Natural killer cell treated with Interleukin-12 subunit alpha and Interleukin-12 subunit beta and Interleukin-15 and Interleukin-18, amount 100 ng/mL, for 72 hours (primary cell): ENCODE results near the gene BARHL2. TPM values are rescaled to one million over a fixed set of nuclear protein-coding genes. Genes with fewer than 3 reads are reported as not detected.

Experiments
- ATAC-seq, 2 donors: fragments of 150-1000 bp; cut with Tn5 transposase in 1 of 2; sonication (Bioruptor Pico), chemical (Tn5 transposase) in 1 of 2; 2 replicates each; pipeline ENCODE4 v1.10.0; 2021
- DNase-seq: peaks from one replicate; pipeline ENCODE4 v3.0.0; 2022; ENCODE audit warnings: low spot score
- H3K27ac Mint-ChIP-seq, 2 donors: 1 replicate in 1 of 2; 2 replicates in 1 of 2; pipeline ENCODE4 v1.8.0; 2022; ENCODE audit warnings: mixed read lengths in 2 of 2, mild to moderate bottlenecking in 1 of 2, moderate library complexity in 1 of 2
- H3K27me3 Mint-ChIP-seq, 2 donors: 1 replicate in 1 of 2; 2 replicates in 1 of 2; pipeline ENCODE4 v1.8.0; 2022; ENCODE audit warnings: mixed read lengths in 2 of 2
- H3K36me3 Mint-ChIP-seq: one replicate; pipeline ENCODE4 v1.8.0; 2022; ENCODE audit warnings: mixed read lengths
- H3K4me1 Mint-ChIP-seq, 2 donors: 1 replicate in 1 of 2; 2 replicates in 1 of 2; pipeline ENCODE4 v1.8.0; 2022; ENCODE audit warnings: low read depth in 2 of 2, mixed read lengths in 2 of 2, mild to moderate bottlenecking in 1 of 2
- H3K4me3 Mint-ChIP-seq: one replicate; pipeline ENCODE4 v1.8.0; 2022; ENCODE audit warnings: mixed read lengths
- H3K9me3 Mint-ChIP-seq: 2 replicates; pipeline ENCODE4 v1.8.0; 2022; ENCODE audit warnings: mixed read lengths
- total RNA-seq, 2 donors: library from RNA; stranded (reverse); gene quantifications; one replicate each; pipeline ENCODE4 v1.2.3, GENCODE V29; 2022

Gene BARHL2
- total RNA-seq, 2 donors from 2014 or later = not detected

DNA sequence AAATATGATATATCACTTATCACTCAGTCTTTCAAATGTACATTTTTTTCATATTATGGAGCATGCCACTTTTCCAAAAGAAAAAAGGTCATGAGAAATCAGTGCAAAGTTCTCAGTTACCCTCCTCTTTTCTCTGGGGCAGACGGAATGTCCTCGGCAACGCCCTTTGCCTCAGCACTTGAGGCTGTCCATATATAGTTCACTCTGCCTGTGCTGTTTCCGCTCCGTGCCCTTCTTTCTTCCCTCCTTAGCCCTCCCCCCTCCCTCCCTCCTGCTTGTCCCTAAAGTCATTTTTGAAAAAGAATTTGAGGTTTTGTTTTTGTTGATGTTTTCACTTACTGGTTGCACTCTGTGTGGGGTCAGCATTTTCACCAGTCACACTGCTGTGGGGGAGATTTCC lies 5.4 kb downstream of the BARHL2 start:
- no peak for ATAC-seq
- Mint-ChIP-seq H3K9me3 (no peaks in the 10 kb centered on the region), H3K27ac (no peak overlapping the region), H3K4me1 (peaks cover 0 to 5% of the 10 kb centered on the region in 2 donors), H3K4me3 (no peak overlapping the region), H3K36me3 (no peaks in the 10 kb centered on the region), H3K27me3 (peaks cover 56 to 80% of the 10 kb centered on the region in 2 donors)
- no peak for DNase-seq

DNA sequence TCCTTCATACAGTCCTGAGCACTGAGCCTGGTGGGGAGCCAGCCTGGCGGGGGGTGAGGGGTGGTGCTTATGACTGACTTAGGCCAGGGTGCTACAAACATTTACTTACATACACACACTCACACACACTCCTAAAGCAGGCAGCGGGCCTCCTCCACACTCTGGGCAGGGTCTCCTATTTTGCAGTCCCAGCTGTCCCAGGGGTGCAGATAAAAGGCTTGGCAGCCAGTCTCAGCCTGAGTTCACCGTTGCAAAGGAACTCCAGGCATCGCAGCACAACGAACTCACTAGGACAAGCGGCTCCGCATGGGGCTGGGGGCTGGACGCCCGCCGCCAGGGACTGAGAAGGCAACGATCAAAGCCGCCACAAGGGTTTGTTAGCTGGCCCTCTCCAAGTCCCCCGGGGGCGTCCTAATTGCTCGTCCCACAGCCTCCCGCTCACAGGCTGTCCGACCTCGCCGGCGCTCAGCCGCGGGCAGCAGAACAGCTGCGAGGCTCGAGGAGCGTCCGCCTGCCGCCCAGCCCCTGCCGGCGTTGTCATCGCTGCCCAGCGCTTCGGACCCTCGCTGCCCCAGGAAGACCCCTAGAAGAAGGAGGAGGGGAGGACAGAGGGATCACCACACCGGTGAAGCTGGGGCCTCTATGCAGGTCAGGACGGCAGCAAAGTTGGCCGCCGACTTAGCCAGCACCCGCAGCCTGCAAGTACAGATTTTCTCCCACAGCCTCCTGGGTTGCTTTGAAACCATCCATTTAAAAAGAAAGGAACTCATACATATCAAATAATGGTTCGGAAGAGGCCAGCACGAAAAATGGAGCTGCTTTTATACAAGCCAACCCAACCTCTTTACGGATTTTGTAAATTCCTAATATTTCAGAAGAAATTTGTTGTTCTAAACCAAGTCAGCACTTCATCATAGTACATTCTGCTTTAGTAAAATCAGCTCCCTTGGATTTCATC lies 6.2 kb downstream of the BARHL2 start:
- peaks cover 3% of the 10 kb centered on the region for H3K36me3 Mint-ChIP-seq

DNA sequence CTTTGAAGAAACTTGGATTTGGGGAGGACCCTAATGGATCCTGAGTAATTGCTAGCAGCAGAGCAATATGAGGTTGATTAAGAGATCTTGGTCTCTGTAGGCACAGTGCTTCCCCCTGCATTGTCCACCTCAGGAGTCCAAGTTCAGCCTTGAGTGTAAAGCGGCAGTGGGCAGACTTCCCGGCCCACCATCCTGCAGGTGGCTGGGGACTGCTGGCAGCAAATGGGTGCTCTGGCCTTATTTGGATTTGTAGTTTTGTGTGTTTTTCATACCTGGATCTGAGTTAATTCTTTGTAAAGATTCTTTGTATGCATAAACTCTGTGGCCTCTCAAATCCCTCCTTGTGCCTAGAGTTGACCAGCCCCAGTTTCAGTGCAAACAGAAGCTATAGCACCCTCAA lies 7.6 kb downstream of the BARHL2 start:
- peaks cover 57 to 78% of the 10 kb centered on the region in 2 donors for H3K27me3 Mint-ChIP-seq
- no peak for ATAC-seq
- no peak overlapping the region for H3K27ac Mint-ChIP-seq
- no peak for DNase-seq
- peaks cover 3 to 4% of the 10 kb centered on the region in 2 donors for H3K4me1 Mint-ChIP-seq
- no peak overlapping the region for H3K4me3 Mint-ChIP-seq
- peaks cover 4% of the 10 kb centered on the region for H3K36me3 Mint-ChIP-seq
- H3K9me3 Mint-ChIP-seq = no peaks in the 10 kb centered on the region

More for the DNA sequence above, 6.2 kb downstream of the BARHL2 start:
- peaks cover 4 to 5% of the 10 kb centered on the region in 2 donors for H3K4me1 Mint-ChIP-seq
- no peak overlapping the region for H3K27ac Mint-ChIP-seq
- peaks cover 54 to 78% of the 10 kb centered on the region in 2 donors for H3K27me3 Mint-ChIP-seq
- no peak for ATAC-seq
- H3K4me3 Mint-ChIP-seq = no peak overlapping the region
- no peak for DNase-seq
- no peaks in the 10 kb centered on the region for H3K9me3 Mint-ChIP-seq

DNA sequence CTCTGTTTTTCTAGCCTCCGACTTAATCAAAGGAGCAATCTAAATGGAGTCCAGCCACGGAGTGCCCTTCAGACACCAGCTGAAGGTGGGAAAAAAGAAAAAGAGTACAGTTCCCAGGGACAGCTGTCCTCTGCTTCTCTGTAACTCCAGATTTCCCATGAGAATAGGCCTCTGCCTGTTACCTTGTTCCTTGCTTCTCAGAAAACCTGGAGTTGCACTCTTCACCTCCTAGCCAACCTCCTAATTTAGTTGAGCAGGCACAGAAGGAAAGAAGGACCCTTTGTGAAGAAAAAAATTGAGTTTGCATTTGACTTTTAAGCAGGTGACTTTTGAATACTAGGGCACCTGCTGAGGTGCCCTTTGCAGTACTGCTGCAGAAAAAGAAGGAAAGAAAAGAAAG lies 8.3 kb downstream of the BARHL2 start:
- Mint-ChIP-seq H3K4me1 (peaks cover 3 to 4% of the 10 kb centered on the region in 2 donors), H3K36me3 (peaks cover 4% of the 10 kb centered on the region), H3K4me3 (no peak overlapping the region), H3K9me3 (no peaks in the 10 kb centered on the region), H3K27ac (no peak overlapping the region), H3K27me3 (peaks cover 50 to 80% of the 10 kb centered on the region in 2 donors)
- no peak for DNase-seq
- ATAC-seq = no peak

DNA sequence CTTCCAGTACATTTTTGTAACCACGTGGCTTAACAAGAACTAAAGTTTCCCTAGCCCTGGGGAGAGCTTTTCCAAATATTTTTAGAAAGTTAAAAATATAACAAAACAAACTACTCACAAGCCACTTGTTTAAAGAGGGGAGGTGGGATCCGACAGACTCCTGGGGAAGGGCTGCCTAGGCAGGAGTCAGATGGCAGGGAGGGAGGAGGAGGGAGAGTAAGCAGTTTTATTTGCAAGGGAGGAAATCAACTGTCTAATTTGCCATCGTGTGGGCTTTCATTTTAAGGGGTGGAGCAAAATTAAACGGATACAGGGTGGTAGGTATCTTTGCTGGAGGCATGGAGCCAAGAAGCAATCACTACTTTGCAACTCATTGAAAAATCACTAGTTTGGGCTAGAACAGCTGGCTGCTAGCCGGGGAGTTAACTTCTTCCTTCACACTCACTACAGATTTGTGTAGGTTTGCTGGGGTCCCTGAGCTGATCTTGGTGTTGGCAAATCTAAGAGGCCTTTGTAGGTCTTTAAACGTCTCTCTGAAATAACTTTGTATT lies 8.8 kb downstream of the BARHL2 start:
- ATAC-seq (no peak), DNase-seq (no peak)
- Mint-ChIP-seq H3K27ac (no peak overlapping the region), H3K27me3 (peaks cover 45 to 76% of the 10 kb centered on the region in 2 donors), H3K4me3 (no peak overlapping the region), H3K4me1 (peaks cover 3 to 4% of the 10 kb centered on the region in 2 donors), H3K9me3 (no peaks in the 10 kb centered on the region), H3K36me3 (peaks cover 4% of the 10 kb centered on the region)

DNA sequence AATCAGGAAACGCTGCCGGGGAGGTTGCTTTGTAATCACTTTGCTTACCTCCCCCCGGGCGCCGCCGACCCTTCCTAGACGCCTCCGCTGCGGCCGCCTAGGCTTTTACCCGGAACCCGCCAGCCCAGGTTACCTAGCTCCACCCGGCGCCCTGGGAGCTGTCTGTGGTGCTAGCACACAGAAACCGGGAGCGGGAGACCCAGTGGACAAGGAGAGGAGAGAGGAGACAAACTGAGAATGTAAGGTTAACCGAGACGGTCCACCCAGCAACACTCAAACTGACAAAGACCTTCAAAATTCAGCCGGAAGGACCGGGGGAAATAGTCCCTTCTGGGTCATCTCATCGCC lies 9.8 kb downstream of the BARHL2 start:
- H3K36me3 Mint-ChIP-seq = peaks cover 4% of the 10 kb centered on the region
- no peak overlapping the region for H3K4me3 Mint-ChIP-seq
- no peak overlapping the region for H3K27ac Mint-ChIP-seq
- H3K9me3 Mint-ChIP-seq = no peaks in the 10 kb centered on the region
- ATAC-seq (no peak), DNase-seq (no peak)
- peaks cover 39 to 69% of the 10 kb centered on the region in 2 donors for H3K27me3 Mint-ChIP-seq
- H3K4me1 Mint-ChIP-seq = peaks cover 3 to 4% of the 10 kb centered on the region in 2 donors

DNA sequence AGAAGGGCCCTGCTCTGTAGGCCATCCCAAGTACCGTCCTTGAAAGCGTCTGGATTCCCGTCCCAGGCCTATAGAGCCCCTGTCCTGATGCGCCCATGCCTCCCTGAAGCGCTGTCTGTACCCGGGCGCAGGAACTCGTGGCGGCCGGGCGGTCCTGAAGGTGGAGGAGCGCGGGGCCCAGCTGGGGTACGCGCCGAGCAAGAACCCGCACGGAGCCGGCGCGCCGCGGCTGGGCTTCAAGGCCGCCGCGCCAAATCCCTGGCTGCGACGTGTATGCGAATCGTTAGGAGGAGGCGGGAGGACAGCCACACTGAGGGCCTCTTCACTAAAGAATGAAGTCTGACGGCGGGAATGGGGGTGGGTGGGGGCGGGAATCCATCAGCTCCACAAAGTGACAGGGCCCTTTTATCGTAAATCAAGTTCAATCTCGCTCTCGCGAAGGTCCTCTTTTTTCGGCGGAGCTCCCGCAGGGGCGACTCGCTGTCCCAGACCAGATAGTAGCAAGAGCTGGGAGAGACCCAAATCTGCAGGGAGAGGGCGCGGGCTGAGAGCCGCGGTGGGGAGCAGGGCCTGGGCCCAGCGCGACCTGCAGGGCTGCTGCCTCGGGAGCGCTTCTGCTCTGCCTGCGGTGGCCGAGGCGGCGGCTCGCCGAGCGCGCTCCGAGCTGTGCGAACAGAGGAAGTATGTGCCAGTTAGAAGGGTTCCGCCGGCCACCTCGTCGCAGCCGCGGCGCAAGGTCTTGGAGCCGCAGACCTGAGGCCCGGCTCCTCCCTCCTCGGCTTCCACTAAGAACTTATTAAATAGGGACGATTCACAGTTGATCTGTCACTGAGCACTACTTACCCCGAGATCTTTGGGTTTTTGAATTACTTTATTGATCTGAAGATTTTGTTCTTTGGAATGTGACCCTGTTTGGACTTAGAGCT lies 10.4 kb downstream of the BARHL2 start:
- Mint-ChIP-seq H3K36me3 (peaks cover 4% of the 10 kb centered on the region), H3K4me1 (peaks cover 3 to 4% of the 10 kb centered on the region in 2 donors), H3K9me3 (no peaks in the 10 kb centered on the region), H3K27ac (no peak overlapping the region), H3K4me3 (no peak overlapping the region), H3K27me3 (peaks cover 38 to 70% of the 10 kb centered on the region in 2 donors)
- ATAC-seq = peak; percentile 31 to 66
- no peak for DNase-seq

DNA sequence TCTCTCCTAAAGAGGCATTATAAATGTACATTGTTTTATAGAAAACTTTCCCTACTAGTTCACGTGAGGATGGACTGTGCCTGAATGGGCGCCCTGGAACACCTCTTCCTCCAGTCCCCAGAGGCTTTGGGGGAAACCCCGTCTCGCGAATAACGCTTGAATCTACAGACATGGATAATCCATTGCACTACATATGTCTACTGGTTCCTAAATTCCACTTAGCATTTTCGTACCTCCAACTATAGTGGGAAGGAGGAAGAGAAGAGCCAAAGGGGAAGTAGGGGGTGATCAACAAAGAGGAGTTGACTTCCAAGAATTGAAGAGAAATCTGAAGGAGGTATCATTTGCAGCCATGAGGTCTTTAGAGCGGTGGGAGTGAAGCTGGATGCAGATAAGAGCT lies 11.1 kb downstream of the BARHL2 start:
- Mint-ChIP-seq H3K4me3 (peak overlapping the region; percentile 16), H3K9me3 (no peaks in the 10 kb centered on the region), H3K27ac (no peak overlapping the region), H3K4me1 (peaks cover 3 to 4% of the 10 kb centered on the region in 2 donors), H3K27me3 (peaks cover 40 to 74% of the 10 kb centered on the region in 2 donors), H3K36me3 (peaks cover 4% of the 10 kb centered on the region)
- DNase-seq = no peak
- no peak for ATAC-seq

DNA sequence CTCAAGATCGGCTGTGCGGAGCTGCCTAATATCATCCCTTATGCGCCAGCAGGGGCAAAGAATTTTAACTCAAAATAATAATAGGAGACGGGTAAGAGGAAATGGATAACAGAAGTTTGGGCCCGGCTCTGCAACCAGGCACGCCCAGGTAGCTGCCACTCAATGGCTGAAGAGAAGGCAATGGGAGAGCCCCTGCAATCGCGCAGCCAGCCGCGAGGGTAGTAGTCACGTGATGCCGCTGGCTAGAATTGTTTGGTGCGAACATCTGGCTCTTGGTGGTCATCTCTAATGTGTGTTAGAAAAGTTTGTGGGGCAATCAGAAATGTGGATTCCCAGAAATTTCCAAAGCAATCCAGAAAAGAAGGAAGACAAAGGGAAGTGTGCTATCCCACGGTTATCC lies 12.3 kb downstream of the BARHL2 start:
- peaks cover 4% of the 10 kb centered on the region for H3K36me3 Mint-ChIP-seq
- H3K27me3 Mint-ChIP-seq = peaks cover 34 to 68% of the 10 kb centered on the region in 2 donors
- H3K9me3 Mint-ChIP-seq = no peaks in the 10 kb centered on the region
- ATAC-seq (no peak), DNase-seq (no peak)
- no peak overlapping the region for H3K4me3 Mint-ChIP-seq
- peaks cover 3 to 4% of the 10 kb centered on the region in 2 donors for H3K4me1 Mint-ChIP-seq
- H3K27ac Mint-ChIP-seq = no peak overlapping the region

DNA sequence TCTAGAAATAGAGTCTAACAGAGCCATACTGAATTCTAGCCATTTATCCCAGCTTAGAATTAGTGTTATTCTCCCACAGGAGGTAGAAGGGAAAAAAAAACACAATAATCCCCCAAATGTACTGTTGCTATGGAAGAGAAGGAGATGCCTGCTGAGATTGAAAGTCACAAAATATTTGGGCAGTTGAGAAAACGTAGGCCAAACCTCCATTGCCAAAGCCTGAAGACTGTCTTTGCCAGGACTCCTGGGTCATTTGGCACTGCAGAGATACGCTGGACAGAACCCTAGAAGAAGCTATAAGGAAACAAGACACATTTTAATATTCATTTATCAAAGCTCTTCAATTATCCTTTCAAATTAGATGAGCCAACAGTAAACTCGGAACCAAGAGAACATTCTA lies 22.3 kb downstream of the BARHL2 start:
- H3K27me3 Mint-ChIP-seq = peaks cover 29 to 54% of the 10 kb centered on the region in 2 donors
- no peaks in the 10 kb centered on the region for H3K36me3 Mint-ChIP-seq
- H3K9me3 Mint-ChIP-seq = no peaks in the 10 kb centered on the region
- H3K27ac Mint-ChIP-seq = no peak overlapping the region
- DNase-seq (no peak), ATAC-seq (no peak)
- H3K4me3 Mint-ChIP-seq = no peak overlapping the region
- no peaks in the 10 kb centered on the region for H3K4me1 Mint-ChIP-seq

DNA sequence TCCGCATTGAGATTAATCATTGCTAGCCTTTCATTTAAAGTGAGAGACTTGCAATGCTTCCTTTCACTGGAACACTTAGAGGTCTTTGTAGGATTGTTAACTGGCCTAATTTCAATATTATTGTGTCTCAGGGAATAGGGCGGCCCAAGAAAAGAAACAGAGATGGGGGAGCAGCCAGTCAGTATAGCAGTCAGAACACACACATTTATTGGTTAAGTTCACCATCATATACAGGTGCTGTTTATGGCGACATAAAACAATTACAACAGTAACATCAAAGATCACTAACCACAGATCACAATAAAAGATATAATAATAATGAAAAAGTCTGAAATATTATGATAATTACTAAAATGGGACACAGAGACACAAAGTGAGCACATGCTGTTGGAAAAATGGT lies 29.4 kb downstream of the BARHL2 start:
- H3K9me3 Mint-ChIP-seq = peaks cover 2% of the 10 kb centered on the region
- H3K4me3 Mint-ChIP-seq = no peak overlapping the region
- H3K4me1 Mint-ChIP-seq = no peaks in the 10 kb centered on the region
- ATAC-seq (no peak), DNase-seq (no peak)
- no peak overlapping the region for H3K27ac Mint-ChIP-seq
- H3K27me3 Mint-ChIP-seq = peaks cover 29 to 42% of the 10 kb centered on the region in 2 donors
- no peaks in the 10 kb centered on the region for H3K36me3 Mint-ChIP-seq

DNA sequence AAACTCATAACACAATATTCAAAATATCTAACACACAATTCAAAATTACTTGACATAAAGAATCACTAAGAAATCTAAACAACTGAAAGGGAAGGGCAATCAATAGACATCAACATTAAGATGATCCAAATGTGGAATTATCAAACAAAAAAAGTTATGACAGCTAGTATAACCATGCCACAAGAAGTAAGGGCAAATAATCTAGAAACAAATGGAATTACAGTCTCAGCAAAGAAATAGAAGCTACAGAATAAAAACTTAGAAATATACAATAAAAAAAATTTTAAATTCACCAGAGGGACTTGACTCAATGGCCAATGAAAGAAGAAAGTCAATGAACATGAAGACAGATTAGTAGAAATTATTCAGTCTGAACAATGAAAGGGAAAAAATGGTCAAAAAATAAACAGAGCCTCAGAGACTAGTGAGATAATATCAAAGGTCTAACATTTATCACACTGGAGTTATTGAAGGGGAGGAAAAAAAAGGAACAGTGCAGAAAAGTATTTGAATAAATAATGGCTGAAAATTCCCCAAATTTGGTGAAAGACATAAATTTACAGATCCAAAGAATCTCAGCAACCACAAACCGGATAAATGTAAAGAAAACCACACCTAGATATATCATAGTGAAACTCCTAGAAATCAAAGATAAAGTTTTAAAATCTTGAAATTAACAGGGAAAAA lies 41.8 kb downstream of the BARHL2 start:
- DNase-seq (no peak), ATAC-seq (no peak)
- peaks cover 16 to 31% of the 10 kb centered on the region in 2 donors for H3K27me3 Mint-ChIP-seq
- peaks cover 18% of the 10 kb centered on the region for H3K36me3 Mint-ChIP-seq
- H3K9me3 Mint-ChIP-seq = peaks cover 16% of the 10 kb centered on the region
- no peak overlapping the region for H3K4me3 Mint-ChIP-seq
- H3K27ac Mint-ChIP-seq = no peak overlapping the region
- no peaks in the 10 kb centered on the region for H3K4me1 Mint-ChIP-seq

DNA sequence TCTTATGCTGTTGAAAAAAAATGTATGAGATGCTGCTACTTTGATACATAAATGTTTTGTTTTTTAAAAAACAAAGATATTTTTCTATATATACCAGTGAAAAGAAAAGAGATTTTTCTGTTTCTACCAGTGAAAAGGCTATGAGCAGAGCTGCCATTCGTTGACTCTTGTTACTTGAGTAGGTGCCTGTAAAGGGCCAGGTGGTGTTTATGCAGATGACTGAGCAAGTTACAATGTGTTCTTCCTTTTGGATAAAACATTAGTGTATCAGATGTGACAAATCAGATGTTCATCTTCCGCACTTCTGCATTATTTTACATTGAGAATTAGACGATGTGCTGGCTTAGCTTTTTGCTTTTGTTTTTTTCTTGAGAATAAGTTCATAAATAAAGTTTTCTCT lies 45.4 kb downstream of the BARHL2 start:
- no peaks in the 10 kb centered on the region for H3K4me1 Mint-ChIP-seq
- H3K36me3 Mint-ChIP-seq = peaks cover 18% of the 10 kb centered on the region
- H3K9me3 Mint-ChIP-seq = peaks cover 13% of the 10 kb centered on the region
- DNase-seq = no peak
- H3K4me3 Mint-ChIP-seq = no peak overlapping the region
- ATAC-seq = no peak
- H3K27ac Mint-ChIP-seq = no peak overlapping the region
- peaks cover 15 to 20% of the 10 kb centered on the region in 2 donors for H3K27me3 Mint-ChIP-seq
